WTC11 (cell line): ENCODE measurements around the gene CRYBA2. TPM values are rescaled to one million over a fixed set of nuclear protein-coding genes. Genes with fewer than 3 reads are reported as not detected.

Experiments used
- ATAC-seq: fragments of 200-7000 bp; cut with Tn5 transposase; 2 replicates; pipeline ENCODE4 v1.10.0; 2021; ENCODE audit warnings: mild to moderate bottlenecking, moderate library complexity
- CTCF ChIA-PET: fragments of 300-600 bp; sonication (Branson Sonifier 250); formaldehyde crosslinking; loops from one replicate; lab custom pipeline; 2021; ENCODE audit warnings: antibody characterized with exemption; lab: Charles Lee
- POLR2A ChIA-PET: fragments of 350-600 bp; sonication (Branson Sonifier 250); formaldehyde crosslinking; loops from one replicate; lab custom pipeline; 2021; ENCODE audit warnings: antibody characterized with exemption; lab: Charles Lee
- DNase-seq: peaks from one replicate; pipeline ENCODE4 v3.0.0; 2021; ENCODE audit warnings: low spot score
- H3K27ac Mint-ChIP-seq: 2 replicates; pipeline ENCODE4 v1.8.0; 2021; ENCODE audit warnings: mixed read lengths
- H3K27me3 Mint-ChIP-seq: 2 replicates; pipeline ENCODE4 v1.8.0; 2021; ENCODE audit warnings: low read depth, mild to moderate bottlenecking, moderate library complexity, mixed read lengths
- H3K36me3 Mint-ChIP-seq: 2 replicates; pipeline ENCODE4 v1.8.0; 2021; ENCODE audit warnings: mixed read lengths
- H3K4me1 Mint-ChIP-seq: 2 replicates; pipeline ENCODE4 v1.8.0; 2022; ENCODE audit warnings: mixed read lengths
- H3K4me3 Mint-ChIP-seq: 2 replicates; pipeline ENCODE4 v1.8.0; 2021; ENCODE audit warnings: mild to moderate bottlenecking, moderate library complexity, mixed read lengths
- H3K9me3 Mint-ChIP-seq: 2 replicates; pipeline ENCODE4 v1.8.0; 2021; ENCODE audit warnings: mixed read lengths
- AFF4 ChIP-seq: sonication (generic); formaldehyde crosslinking; IDR thresholded peaks from 2 replicates; pipeline ENCODE4 v1.8.1; 2023; ENCODE audit warnings: mild to moderate bottlenecking, missing genetic modification reagents, borderline replicate concordance
- FOXP1 ChIP-seq: sonication (generic); formaldehyde crosslinking; IDR thresholded peaks from 2 replicates; pipeline ENCODE4 v1.8.0; 2022; ENCODE audit warnings: missing genetic modification reagents, mild to moderate bottlenecking, moderate library complexity, borderline replicate concordance
- FOXP4 ChIP-seq: sonication (generic); formaldehyde crosslinking; IDR thresholded peaks from 2 replicates; pipeline ENCODE4 v1.8.0; 2022; ENCODE audit warnings: mild to moderate bottlenecking, missing genetic modification reagents
- JUN ChIP-seq: sonication (generic); formaldehyde crosslinking; IDR thresholded peaks from 2 replicates; pipeline ENCODE4 v1.8.0; 2023; ENCODE audit warnings: mild to moderate bottlenecking, missing genetic modification reagents
- MAX ChIP-seq: sonication (generic); formaldehyde crosslinking; IDR thresholded peaks from 2 replicates; pipeline ENCODE4 v1.8.0; 2022; ENCODE audit warnings: mild to moderate bottlenecking, missing genetic modification reagents
- MXD4 ChIP-seq: fragments of 250-450 bp; sonication (Bioruptor Pico); IDR thresholded peaks from 2 replicates; pipeline ENCODE4 v1.8.0; 2021; ENCODE audit warnings: mild to moderate bottlenecking, moderate library complexity, borderline replicate concordance
- NR2C2 ChIP-seq: sonication (generic); formaldehyde crosslinking; IDR thresholded peaks from 2 replicates; pipeline ENCODE4 v1.8.0; 2022; ENCODE audit warnings: mild to moderate bottlenecking, missing genetic modification reagents
- SMAD3 ChIP-seq: sonication (generic); formaldehyde crosslinking; IDR thresholded peaks from 2 replicates; pipeline ENCODE4 v1.8.0; 2022; ENCODE audit warnings: missing genetic modification reagents, mild to moderate bottlenecking, borderline replicate concordance
- SP1 ChIP-seq: sonication (generic); formaldehyde crosslinking; conservative IDR thresholded peaks from 2 replicates; pipeline ENCODE4 v1.8.1; 2022; ENCODE audit warnings: missing genetic modification reagents
- USF2 ChIP-seq: sonication (generic); formaldehyde crosslinking; IDR thresholded peaks from 2 replicates; pipeline ENCODE4 v1.8.1; 2023; ENCODE audit warnings: mild to moderate bottlenecking, missing genetic modification reagents, moderate library complexity
- ZNF317 ChIP-seq: sonication (generic); formaldehyde crosslinking; IDR thresholded peaks from 2 replicates; pipeline ENCODE4 v1.8.1; 2023; ENCODE audit warnings: low read depth, mild to moderate bottlenecking, moderate library complexity, missing genetic modification reagents, borderline replicate concordance
- total RNA-seq: library from RNA; stranded (reverse); gene quantifications from 3 replicates; pipeline ENCODE4 v1.2.3, GENCODE V29; 2021
- TF ChIP-seq, protein P1 (sequence below): fragments of 250-450 bp; sonication (Bioruptor Pico); IDR thresholded peaks from 2 replicates; pipeline ENCODE4 v1.9.0; 2021; ENCODE audit warnings: mild to moderate bottlenecking, borderline replicate concordance

Gene CRYBA2
- total RNA-seq, 1 experiment from 2014 or later, result not detected

DNA sequence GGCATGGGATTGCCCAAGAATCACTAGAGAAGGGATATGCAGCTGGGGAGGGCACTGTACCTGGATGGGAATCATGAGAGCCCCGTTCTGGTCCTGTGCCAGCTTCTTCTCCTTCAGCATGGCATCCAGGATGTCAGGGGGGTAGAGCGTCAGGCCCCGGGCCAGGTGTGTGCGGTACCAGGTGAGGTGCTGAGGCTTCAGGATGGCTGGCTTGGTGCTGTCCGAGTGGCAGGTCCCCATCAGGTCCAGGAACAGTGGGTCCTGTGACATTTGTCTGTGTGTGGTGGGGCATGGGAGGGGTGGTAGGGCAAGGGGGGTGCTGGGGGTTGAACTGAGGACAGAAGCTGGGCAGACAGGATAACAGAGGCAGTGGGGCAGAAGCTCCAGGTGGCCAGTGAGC, 34.9 kb upstream of the CRYBA2 start:
- POLR2A ChIA-PET, result no interaction called here
- Mint-ChIP-seq H3K9me3 (no peaks in the 10 kb centered on the region), H3K27me3 (no peaks in the 10 kb centered on the region; the same call in 1 of the 2 replicates), H3K36me3 (no peaks in the 10 kb centered on the region), H3K4me3 (no peak overlapping the region), H3K4me1 (peaks cover 3% of the 10 kb centered on the region), H3K27ac (no peak overlapping the region)
- no peak for TF ChIP-seq FOXP1 (CRISPR knock-in tag)
- TF ChIP-seq, protein P1, sequence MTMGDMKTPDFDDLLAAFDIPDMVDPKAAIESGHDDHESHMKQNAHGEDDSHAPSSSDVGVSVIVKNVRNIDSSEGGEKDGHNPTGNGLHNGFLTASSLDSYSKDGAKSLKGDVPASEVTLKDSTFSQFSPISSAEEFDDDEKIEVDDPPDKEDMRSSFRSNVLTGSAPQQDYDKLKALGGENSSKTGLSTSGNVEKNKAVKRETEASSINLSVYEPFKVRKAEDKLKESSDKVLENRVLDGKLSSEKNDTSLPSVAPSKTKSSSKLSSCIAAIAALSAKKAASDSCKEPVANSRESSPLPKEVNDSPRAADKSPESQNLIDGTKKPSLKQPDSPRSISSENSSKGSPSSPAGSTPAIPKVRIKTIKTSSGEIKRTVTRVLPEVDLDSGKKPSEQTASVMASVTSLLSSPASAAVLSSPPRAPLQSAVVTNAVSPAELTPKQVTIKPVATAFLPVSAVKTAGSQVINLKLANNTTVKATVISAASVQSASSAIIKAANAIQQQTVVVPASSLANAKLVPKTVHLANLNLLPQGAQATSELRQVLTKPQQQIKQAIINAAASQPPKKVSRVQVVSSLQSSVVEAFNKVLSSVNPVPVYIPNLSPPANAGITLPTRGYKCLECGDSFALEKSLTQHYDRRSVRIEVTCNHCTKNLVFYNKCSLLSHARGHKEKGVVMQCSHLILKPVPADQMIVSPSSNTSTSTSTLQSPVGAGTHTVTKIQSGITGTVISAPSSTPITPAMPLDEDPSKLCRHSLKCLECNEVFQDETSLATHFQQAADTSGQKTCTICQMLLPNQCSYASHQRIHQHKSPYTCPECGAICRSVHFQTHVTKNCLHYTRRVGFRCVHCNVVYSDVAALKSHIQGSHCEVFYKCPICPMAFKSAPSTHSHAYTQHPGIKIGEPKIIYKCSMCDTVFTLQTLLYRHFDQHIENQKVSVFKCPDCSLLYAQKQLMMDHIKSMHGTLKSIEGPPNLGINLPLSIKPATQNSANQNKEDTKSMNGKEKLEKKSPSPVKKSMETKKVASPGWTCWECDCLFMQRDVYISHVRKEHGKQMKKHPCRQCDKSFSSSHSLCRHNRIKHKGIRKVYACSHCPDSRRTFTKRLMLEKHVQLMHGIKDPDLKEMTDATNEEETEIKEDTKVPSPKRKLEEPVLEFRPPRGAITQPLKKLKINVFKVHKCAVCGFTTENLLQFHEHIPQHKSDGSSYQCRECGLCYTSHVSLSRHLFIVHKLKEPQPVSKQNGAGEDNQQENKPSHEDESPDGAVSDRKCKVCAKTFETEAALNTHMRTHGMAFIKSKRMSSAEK (CRISPR knock-in tag), result no peak
- TF ChIP-seq MXD4, result no peak
- no peak for ATAC-seq
- CTCF ChIA-PET, result interaction anchor here (1.4 to 8.4 kb wide), 7 partner anchors 13 to 152 kb away, joined by 3 to 91 read pairs (median 70); partner anchors contain the start of genes CFAP65 and IHH
- DNase-seq, result no peak

DNA sequence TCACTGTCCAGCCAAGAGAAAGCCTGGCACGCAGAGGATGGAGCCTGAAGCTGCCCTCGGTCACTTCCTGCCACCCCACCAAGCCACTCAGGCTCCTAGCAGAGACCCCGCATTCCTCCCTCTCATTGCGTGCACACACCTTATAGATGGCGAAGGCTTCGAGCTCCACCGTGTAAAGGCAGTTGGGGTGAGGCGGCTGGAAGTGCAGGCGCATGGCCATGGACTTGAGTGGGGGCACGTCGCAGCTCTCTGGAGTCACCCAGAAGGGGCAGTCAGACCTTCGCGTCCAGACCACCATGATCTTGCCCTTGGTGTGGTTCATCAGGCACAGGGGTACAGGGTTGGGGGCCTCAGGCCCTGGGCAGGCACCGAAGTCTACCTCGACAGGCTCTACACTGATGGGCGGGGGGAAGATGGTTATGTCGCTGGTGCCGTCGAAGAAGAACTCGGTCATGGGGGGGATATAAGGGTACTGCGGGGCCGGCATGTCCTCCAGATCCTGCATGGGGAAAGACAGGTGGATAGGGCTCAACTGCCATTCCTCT, 34.4 kb upstream of the CRYBA2 start:
- Mint-ChIP-seq H3K27me3 (no peaks in the 10 kb centered on the region; the same call in 1 of the 2 replicates), H3K36me3 (no peaks in the 10 kb centered on the region), H3K4me3 (no peak overlapping the region), H3K27ac (no peak overlapping the region), H3K9me3 (no peaks in the 10 kb centered on the region), H3K4me1 (peaks cover 5% of the 10 kb centered on the region)
- ChIA-PET POLR2A (no interaction called here), CTCF (interaction anchor here (0.6 to 8.4 kb wide), 8 partner anchors 13 to 151 kb away, joined by 3 to 91 read pairs (median 10); partner anchors contain the start of gene CFAP65)
- no peak for ATAC-seq
- TF ChIP-seq AFF4 (CRISPR knock-in tag) (no peak), SP1 (no peak), SMAD3 (CRISPR knock-in tag) (no peak), FOXP4 (CRISPR knock-in tag) (no peak), NR2C2 (CRISPR knock-in tag) (no peak), MAX (no peak), ZNF317 (CRISPR knock-in tag) (no peak), USF2 (CRISPR knock-in tag) (no peak), JUN (CRISPR knock-in tag) (no peak)
- DNase-seq, result no peak
